Measurements from ENCODE around the gene TBX10. TPM values are rescaled to one million over a fixed set of nuclear protein-coding genes. Genes with fewer than 3 reads are reported as not detected.

Gene TBX10
- total RNA-seq, 6 donors from 2014 or later = not detected

DNA sequence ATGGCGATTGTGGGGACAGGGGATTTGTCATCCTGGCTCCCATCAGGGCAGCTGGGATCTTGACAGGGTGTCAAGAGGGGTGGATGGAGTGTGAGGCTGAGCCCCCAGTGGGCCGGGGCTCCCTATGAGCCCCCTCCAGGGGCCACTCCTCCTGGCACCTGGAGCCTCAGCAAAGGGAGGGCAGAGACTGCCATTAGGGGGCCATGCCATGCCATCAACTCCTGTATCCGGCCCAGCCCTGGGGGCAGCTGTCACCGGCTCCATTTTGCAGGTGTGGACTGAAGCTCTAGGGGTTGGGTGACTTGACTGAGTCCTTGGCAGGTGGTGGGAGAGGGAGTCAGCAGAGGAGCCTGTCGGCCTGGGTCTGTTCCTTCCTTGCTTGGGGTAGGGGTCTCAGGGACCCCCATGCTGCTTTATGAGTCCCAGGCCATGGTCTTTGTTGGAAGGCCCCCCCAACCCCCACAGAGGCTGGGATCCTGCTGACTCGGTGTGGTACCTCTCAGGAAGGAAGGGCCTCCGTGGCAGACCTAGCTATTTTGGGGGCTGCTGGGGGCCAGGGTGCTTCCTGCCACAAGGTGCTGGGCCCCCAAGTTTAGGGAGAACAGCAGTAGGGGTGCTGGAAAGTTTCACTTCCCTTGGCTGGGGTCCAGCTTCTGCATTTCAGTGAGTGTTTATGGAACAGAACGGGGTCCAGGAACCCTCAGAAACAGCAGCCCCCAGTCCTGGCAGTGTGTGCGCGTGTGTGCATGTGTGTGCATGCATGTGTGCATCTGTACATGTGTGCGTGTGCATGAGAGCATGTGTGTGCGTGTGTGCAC lies 9.4 kb upstream of the TBX10 start:
- Histone ChIP-seq H3K27me3 (peaks cover 0 to 4% (median 0%) of the 10 kb centered on the region in 4 donors), H3K9me3 (no peaks in the 10 kb centered on the region), H3K4me3 (no peak overlapping the region), H3K27ac (no peak overlapping the region), H3K4me1 (peaks cover 0 to 16% (median 7%) of the 10 kb centered on the region in 4 donors), H3K36me3 (no peaks in the 10 kb centered on the region)
- 50 to 68% methylated on average over 7 to 9 of the region's 12 CpGs for WGBS, 2 donors
- DNase-seq (peak in 1 of 2 donors; percentile 29), ATAC-seq (ENCODE audit: low FRiP score in 2 of 2) (no peak)
- TF ChIP-seq POLR2AphosphoS5 (IDR thresholded peaks at IDR 0.05) = no peak
- no peak for TF ChIP-seq POLR2A (IDR thresholded peaks at IDR 0.05)
- TF ChIP-seq, protein P1, sequence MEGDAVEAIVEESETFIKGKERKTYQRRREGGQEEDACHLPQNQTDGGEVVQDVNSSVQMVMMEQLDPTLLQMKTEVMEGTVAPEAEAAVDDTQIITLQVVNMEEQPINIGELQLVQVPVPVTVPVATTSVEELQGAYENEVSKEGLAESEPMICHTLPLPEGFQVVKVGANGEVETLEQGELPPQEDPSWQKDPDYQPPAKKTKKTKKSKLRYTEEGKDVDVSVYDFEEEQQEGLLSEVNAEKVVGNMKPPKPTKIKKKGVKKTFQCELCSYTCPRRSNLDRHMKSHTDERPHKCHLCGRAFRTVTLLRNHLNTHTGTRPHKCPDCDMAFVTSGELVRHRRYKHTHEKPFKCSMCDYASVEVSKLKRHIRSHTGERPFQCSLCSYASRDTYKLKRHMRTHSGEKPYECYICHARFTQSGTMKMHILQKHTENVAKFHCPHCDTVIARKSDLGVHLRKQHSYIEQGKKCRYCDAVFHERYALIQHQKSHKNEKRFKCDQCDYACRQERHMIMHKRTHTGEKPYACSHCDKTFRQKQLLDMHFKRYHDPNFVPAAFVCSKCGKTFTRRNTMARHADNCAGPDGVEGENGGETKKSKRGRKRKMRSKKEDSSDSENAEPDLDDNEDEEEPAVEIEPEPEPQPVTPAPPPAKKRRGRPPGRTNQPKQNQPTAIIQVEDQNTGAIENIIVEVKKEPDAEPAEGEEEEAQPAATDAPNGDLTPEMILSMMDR (IDR thresholded peaks at IDR 0.05) = no peak
- TF ChIP-seq EP300 (IDR thresholded peaks at IDR 0.05) = no peak

DNA sequence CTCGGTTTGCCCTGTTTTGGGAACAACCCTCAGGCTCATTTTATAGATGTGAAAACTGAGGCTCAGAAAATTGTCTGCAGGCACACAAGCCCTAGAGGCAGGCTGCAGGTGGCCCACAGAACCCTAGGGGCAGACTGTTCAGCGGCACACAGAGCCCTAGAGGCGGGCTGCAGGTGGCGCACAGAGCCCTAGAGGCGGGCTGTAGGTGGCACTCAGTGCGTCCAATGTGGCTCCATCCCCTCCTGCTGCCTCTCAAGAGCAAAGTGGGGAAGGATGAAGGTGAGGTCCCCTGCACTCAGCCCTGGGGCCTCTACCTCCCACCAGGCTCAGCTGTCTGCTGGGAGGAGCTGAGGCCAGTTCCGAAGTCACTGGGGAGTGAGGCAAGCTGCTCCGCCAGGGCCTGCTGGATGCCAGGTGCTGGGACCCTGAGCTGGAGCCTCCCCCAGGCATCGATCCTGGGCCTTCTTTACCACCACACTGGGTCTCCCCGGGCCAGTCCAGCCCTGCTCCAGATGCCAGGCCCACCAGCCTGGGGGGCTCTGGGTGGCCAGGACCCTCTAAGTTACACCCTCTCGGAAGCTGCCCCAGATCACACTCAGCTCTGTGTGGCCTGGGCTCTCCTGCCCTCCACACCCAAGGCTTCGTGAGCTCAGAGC lies 8.7 kb upstream of the TBX10 start:
- Histone ChIP-seq H3K4me3 (no peak overlapping the region), H3K36me3 (no peaks in the 10 kb centered on the region), H3K27ac (no peak overlapping the region), H3K27me3 (peaks cover 0 to 4% (median 0%) of the 10 kb centered on the region in 4 donors), H3K9me3 (no peaks in the 10 kb centered on the region), H3K4me1 (peaks cover 0 to 16% (median 7%) of the 10 kb centered on the region in 4 donors)
- 56 to 70% methylated on average over 4 to 9 of the region's 12 CpGs for WGBS, 2 donors
- ATAC-seq (ENCODE audit: low FRiP score in 2 of 2) (no peak), DNase-seq (peak in 1 of 2 donors; percentile 55)
- TF ChIP-seq, protein P1 (IDR thresholded peaks at IDR 0.05) = peak in 5 of 6 experiments; percentile 8 to 33 (median 12)
- TF ChIP-seq POLR2A (IDR thresholded peaks at IDR 0.05) = no peak
- TF ChIP-seq EP300 (IDR thresholded peaks at IDR 0.05) = no peak
- TF ChIP-seq POLR2AphosphoS5 (IDR thresholded peaks at IDR 0.05) = no peak

DNA sequence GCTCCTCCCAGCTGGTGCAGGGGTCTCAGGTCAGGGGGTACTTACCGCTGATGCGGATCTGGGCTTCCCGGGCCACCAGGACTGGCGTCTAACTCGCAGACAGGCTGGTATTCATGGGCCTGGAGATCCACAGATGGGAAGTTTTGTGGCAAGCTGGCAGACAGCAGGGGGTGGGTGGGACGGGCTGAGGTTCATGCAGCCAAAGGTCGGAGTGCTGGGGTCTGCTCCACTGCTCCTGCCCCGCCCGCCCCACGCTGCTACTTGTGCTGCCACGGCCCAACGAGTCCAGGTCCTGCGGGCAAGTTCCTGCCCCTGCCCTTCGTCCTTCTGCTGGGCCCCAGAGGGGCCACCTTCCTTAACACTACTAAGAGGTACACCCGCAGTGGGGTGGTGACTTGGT lies 7.9 kb upstream of the TBX10 start:
- DNase-seq = peak in 1 of 2 donors; percentile 61
- Histone ChIP-seq H3K4me3 (no peak overlapping the region), H3K4me1 (peaks cover 0 to 16% (median 7%) of the 10 kb centered on the region in 4 donors), H3K27me3 (peaks cover 0 to 4% (median 0%) of the 10 kb centered on the region in 4 donors), H3K27ac (no peak overlapping the region), H3K9me3 (no peaks in the 10 kb centered on the region), H3K36me3 (no peaks in the 10 kb centered on the region)
- 67 to 71% methylated on average over 6 to 10 of the region's 15 CpGs for WGBS, 2 donors
- no peak for ATAC-seq (ENCODE audit: low FRiP score in 2 of 2)
- TF ChIP-seq EP300 (IDR thresholded peaks at IDR 0.05) (no peak), POLR2A (IDR thresholded peaks at IDR 0.05) (no peak), POLR2AphosphoS5 (IDR thresholded peaks at IDR 0.05) (no peak)
- TF ChIP-seq, protein P1 (IDR thresholded peaks at IDR 0.05) = no peak

DNA sequence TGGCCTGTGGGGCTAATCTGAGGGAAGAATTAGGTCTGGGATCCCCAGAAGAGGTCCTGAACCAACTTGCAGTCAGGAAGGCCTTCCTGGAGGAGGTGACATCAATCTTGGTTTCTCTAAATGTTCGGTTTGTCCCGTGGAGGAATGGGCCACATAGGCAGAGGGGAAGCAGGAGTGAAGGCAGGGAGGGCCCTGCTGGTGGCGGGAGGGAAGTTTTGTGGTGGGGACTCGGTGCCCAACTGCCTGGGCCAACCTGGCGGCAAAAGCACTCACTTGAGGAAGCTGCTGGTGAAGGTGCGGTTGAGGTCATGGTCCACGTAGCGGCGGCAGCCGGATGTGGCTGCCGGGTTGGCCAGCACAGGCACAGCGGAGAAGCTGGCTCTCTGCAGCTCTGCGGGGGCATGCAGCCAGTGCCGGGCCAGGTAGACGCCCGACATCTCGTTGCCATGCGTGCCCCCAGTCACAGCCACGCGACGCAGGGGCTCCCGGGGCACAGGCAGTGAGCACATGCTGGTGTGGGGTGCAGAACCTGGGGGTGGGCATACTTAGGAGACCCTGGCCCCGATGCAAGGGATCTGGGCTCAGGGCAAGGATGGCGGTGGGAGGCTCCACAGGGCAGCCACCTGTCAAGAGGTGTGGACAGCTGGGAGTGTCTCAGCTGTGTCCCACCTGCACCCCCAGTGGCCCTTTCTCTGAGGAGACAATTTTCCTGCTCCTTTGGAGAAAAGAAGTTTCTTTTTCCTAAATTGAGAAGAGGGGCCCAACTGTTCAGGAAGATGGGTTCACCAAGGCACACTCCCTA lies 7.2 kb upstream of the TBX10 start:
- Histone ChIP-seq H3K36me3 (no peaks in the 10 kb centered on the region), H3K4me3 (no peak overlapping the region), H3K4me1 (peaks cover 0 to 16% (median 7%) of the 10 kb centered on the region in 4 donors), H3K27me3 (peaks cover 0 to 4% (median 0%) of the 10 kb centered on the region in 4 donors), H3K9me3 (no peaks in the 10 kb centered on the region), H3K27ac (no peak overlapping the region)
- DNase-seq (peak in 1 of 2 donors; percentile 85), ATAC-seq (ENCODE audit: low FRiP score in 2 of 2) (no peak)
- no peak for TF ChIP-seq POLR2AphosphoS5 (IDR thresholded peaks at IDR 0.05)
- no peak for TF ChIP-seq EP300 (IDR thresholded peaks at IDR 0.05)
- no peak for TF ChIP-seq POLR2A (IDR thresholded peaks at IDR 0.05)
- TF ChIP-seq, protein P1 (IDR thresholded peaks at IDR 0.05) = no peak
- WGBS, 2 donors = 58 to 70% methylated on average over 15 to 20 of the region's 24 CpGs

All from upper lobe of left lung (tissue), 6 donors.